ENCODE data around the gene ATP8B1. TPM values are rescaled to one million over a fixed set of nuclear protein-coding genes. Genes with fewer than 3 reads are reported as not detected.

The ATP8B1 gene
- total RNA-seq, 1 experiment from 2014 or later = 15.9 TPM

DNA sequence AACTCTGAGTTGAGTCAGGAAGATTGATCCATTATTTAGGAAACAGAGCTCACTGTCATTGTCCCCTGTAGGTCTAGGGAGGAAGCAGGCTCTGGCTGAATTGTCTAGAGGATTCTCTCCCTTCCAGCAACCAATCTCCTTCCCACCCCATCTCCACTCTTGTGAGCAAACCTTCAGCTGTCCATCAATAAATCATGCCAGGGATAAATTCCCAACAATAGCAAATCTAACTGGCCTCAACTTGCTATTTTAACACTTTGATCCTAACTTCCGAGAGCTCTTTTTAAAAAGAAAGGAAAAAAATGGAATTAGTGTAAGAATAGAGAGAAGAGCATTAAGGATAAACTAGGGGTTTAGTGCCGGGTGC, 53.5 kb downstream of the ATP8B1 start:
- DNase-seq (ENCODE audit: low read depth, low spot score) (no peak), ATAC-seq (no peak)
- no peak overlapping the region for H3K27ac ChIP-seq (ENCODE audit: low read depth, low read length)
- H3K9me3 ChIP-seq (ENCODE audit: control insufficient read depth in 1 of 2, insufficient read depth in 1 of 2, low read depth in 1 of 2, low read length in 2 of 2) = no peaks in the 10 kb centered on the region
- intact Hi-C loops (cut with micrococcal nuclease) = no loop called here
- H3K4me2 ChIP-seq (ENCODE audit: low read length) = no peak overlapping the region
- RAD21 ChIA-PET (ENCODE audit: low non-redundant PET in 1 of 2, low total read pairs in 2 of 2, uncharacterized antibody in 2 of 2, unreplicated experiment in 2 of 2) = no interaction called here
- CTCF ChIA-PET = no interaction called here
- H3K79me2 ChIP-seq (ENCODE audit: insufficient read depth, low read length) = no peaks in the 10 kb centered on the region
- no TSS peak for BruUV-seq (replicated peaks)
- H3K4me1 ChIP-seq (ENCODE audit: control insufficient read depth in 1 of 2, insufficient read depth in 2 of 2, low read length in 2 of 2) = peaks cover 18 to 19% of the 10 kb centered on the region in 2 experiments
- POLR2A ChIA-PET = no interaction called here
- H3K9me2 ChIP-seq (ENCODE audit: insufficient read depth) = no peaks in the 10 kb centered on the region
- TF ChIP-seq CBX3 (IDR thresholded peaks at IDR 0.05; ENCODE audit: low read depth) = no peak
- no peak for TF ChIP-seq YY1 (IDR thresholded peaks at IDR 0.05; ENCODE audit: extremely low read depth, insufficient replicate concordance, low read depth, low read length)
- TF ChIP-seq ZNF274 (IDR thresholded peaks at IDR 0.05; ENCODE audit: low read depth, low read length) = no peak
- TF ChIP-seq SRF (IDR thresholded peaks at IDR 0.05; ENCODE audit: low read depth) = no peak
- TF ChIP-seq, protein P1, sequence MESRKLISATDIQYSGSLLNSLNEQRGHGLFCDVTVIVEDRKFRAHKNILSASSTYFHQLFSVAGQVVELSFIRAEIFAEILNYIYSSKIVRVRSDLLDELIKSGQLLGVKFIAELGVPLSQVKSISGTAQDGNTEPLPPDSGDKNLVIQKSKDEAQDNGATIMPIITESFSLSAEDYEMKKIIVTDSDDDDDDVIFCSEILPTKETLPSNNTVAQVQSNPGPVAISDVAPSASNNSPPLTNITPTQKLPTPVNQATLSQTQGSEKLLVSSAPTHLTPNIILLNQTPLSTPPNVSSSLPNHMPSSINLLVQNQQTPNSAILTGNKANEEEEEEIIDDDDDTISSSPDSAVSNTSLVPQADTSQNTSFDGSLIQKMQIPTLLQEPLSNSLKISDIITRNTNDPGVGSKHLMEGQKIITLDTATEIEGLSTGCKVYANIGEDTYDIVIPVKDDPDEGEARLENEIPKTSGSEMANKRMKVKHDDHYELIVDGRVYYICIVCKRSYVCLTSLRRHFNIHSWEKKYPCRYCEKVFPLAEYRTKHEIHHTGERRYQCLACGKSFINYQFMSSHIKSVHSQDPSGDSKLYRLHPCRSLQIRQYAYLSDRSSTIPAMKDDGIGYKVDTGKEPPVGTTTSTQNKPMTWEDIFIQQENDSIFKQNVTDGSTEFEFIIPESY (IDR thresholded peaks at IDR 0.05; ENCODE audit: extremely low read depth, insufficient replicate concordance, low read length) = no peak
- TF ChIP-seq ELF1 (IDR thresholded peaks at IDR 0.05; ENCODE audit: borderline replicate concordance, low read depth) = no peak
- no peak for TF ChIP-seq RAD21 (IDR thresholded peaks at IDR 0.05; ENCODE audit: low read depth)
- TF ChIP-seq FOSL1 (IDR thresholded peaks at IDR 0.05; ENCODE audit: low read depth) = no peak
- H4K20me1 ChIP-seq (ENCODE audit: insufficient read depth) = peaks cover 4% of the 10 kb centered on the region; the same call in 1 of the 2 replicates
- H3K36me3 ChIP-seq (ENCODE audit: control insufficient read depth in 1 of 2, insufficient read depth in 2 of 2, low read length in 2 of 2) = no peaks in the 10 kb centered on the region
- H3K4me3 ChIP-seq (replicated peaks in 1 of 2; ENCODE audit: low read depth in 1 of 2, low read length in 2 of 2) = no peak overlapping the region
- H2AFZ ChIP-seq (ENCODE audit: low read depth, low read length, poor library complexity, severe bottlenecking) = no peak overlapping the region
- H3K27me3 ChIP-seq (ENCODE audit: insufficient read depth, low read length) = no peaks in the 10 kb centered on the region
- H3K9ac ChIP-seq (ENCODE audit: low read length) = no peak overlapping the region

All from HCT116 (cell line).